HepG2 (cell line): ENCODE measurements around the gene UVSSA. TPM values are rescaled to one million over a fixed set of nuclear protein-coding genes. Genes with fewer than 3 reads are reported as not detected.
A peak's percentile ranks its signal among the peaks of the same experiment; 100 is the strongest.
"Not testable (repeated sequence)": the region's sequence is repeated elsewhere in the genome, so short reads cannot be mapped to it uniquely, and the experiment has no call there.

Source experiments
- ATAC-seq: fragments of 200-7000 bp; cut with Tn5 transposase; 3 replicates; pipeline ENCODE4 v1.9.1; 2020; ENCODE audit warnings: mild to moderate bottlenecking, moderate library complexity
- BruUV-seq: library from RNA; stranded (reverse); fragments of 400-500 nt; replicated peaks from 2 replicates; lab custom pipeline; 2021; lab: Mats Ljungman, UMichigan
- CTCF ChIA-PET: fragments of 300-600 bp; formaldehyde crosslinking; extraction: SDS; loops from one replicate; lab custom pipeline; 2021; ENCODE audit warnings: low total read pairs, inconsistent platforms, low intra/inter-chr PET ratio; lab: Yijun Ruan, JAX
- POLR2A ChIA-PET: fragments of 350-600 bp; sonication (Branson Sonifier 250); formaldehyde crosslinking; loops from one replicate; lab custom pipeline; 2020; ENCODE audit warnings: antibody characterized with exemption, inconsistent platforms; lab: Yijun Ruan, JAX
- DNase-seq: peaks from one replicate; pipeline ENCODE4 v3.0.0-alpha.2; 2015; ENCODE audit warnings: low spot score
- FAIRE-seq: peaks from 3 replicates; lab custom pipeline; 2011; peaks lifted over from hg19 to GRCh38; lab: Jason Lieb, UNC
- H2AFZ ChIP-seq: one replicate; pipeline ENCODE4 v1.6.1; 2011; ENCODE audit warnings: low read length, inconsistent platforms
- H3K27ac ChIP-seq: fragments of 300-600 bp; 3 replicates; pipeline ENCODE4 v1.8.0; 2011; ENCODE audit warnings: mixed run types, mild to moderate bottlenecking, mixed read lengths, low read length, inconsistent platforms; ENCODE audit not compliant: insufficient read depth; ENCODE audit errors: extremely low read length
- H3K27me3 ChIP-seq, 2 experiments: fragments of 200-600 bp in 1 of 2; 2 replicates in 1 of 2; 3 replicates in 1 of 2; pipeline versions ENCODE4 v1.6.0 to v1.8.0; 2011; ENCODE audit warnings: low read length in 2 of 2, mild to moderate bottlenecking in 2 of 2, moderate library complexity in 2 of 2, inconsistent platforms in 1 of 2; ENCODE audit not compliant: insufficient read depth in 2 of 2, control insufficient read depth in 1 of 2
- H3K36me3 ChIP-seq, 2 experiments: fragments of 200-600 bp in 1 of 2; replicated peaks in 1 of 2; 2 replicates in 1 of 2; 3 replicates in 1 of 2; pipeline versions ENCODE4 v1.5.1 to v1.8.0; 2011; ENCODE audit warnings: low read length in 2 of 2, inconsistent platforms in 1 of 2; ENCODE audit not compliant: insufficient read depth in 2 of 2, control insufficient read depth in 1 of 2
- H3K4me1 ChIP-seq: 2 replicates; pipeline ENCODE4 v1.5.1; 2012; ENCODE audit warnings: low read length, inconsistent platforms; ENCODE audit not compliant: insufficient read depth
- H3K4me2 ChIP-seq: 2 replicates; pipeline ENCODE4 v1.6.0; 2011; ENCODE audit warnings: low read depth, low read length, inconsistent platforms
- H3K4me3 ChIP-seq, 3 experiments: fragments of 200-600 bp in 1 of 3; sonication (generic), shearing (Covaris generic) in 1 of 3; replicated peaks in 1 of 3; 2 replicates each; pipeline ENCODE4 v1.5.1; 2011 to 2016; ENCODE audit warnings: low read length in 3 of 3, inconsistent platforms in 2 of 3, low read depth in 2 of 3, mild to moderate bottlenecking in 2 of 3, control low read depth in 1 of 3, mixed read lengths in 1 of 3; ENCODE audit not compliant: insufficient read depth in 1 of 3
- H3K79me2 ChIP-seq: one replicate; pipeline ENCODE4 v1.6.1; 2011; ENCODE audit warnings: low read length, inconsistent platforms; ENCODE audit not compliant: insufficient read depth
- H3K9ac ChIP-seq: 2 replicates; pipeline ENCODE4 v1.6.0; 2011; ENCODE audit warnings: mild to moderate bottlenecking, low read depth, low read length, inconsistent platforms; ENCODE audit not compliant: insufficient read depth
- H3K9me3 ChIP-seq: 2 replicates; pipeline ENCODE4 v1.5.1; 2012; ENCODE audit warnings: mild to moderate bottlenecking, low read length
- H4K20me1 ChIP-seq: 2 replicates; pipeline ENCODE4 v1.6.0; 2011; ENCODE audit warnings: inconsistent platforms, mild to moderate bottlenecking, low read length, moderate library complexity; ENCODE audit not compliant: insufficient read depth
- CEBPB ChIP-seq: IDR thresholded peaks from 2 replicates; pipeline ENCODE4 v1.6.1; 2011; ENCODE audit warnings: low read depth, low read length, improper control_type of control experiment, borderline replicate concordance
- CEBPG ChIP-seq: IDR thresholded peaks from 2 replicates; pipeline ENCODE4 v1.6.1; 2016
- MYNN ChIP-seq: sonication (generic); formaldehyde crosslinking; IDR thresholded peaks from 2 replicates; pipeline ENCODE4 v1.4.0; 2020; ENCODE audit warnings: mild to moderate bottlenecking, low read depth, missing genetic modification reagents
- NFYB ChIP-seq: sonication (generic); formaldehyde crosslinking; IDR thresholded peaks from 2 replicates; pipeline ENCODE4 v1.4.0; 2020; ENCODE audit warnings: missing genetic modification reagents
- TRIM24 ChIP-seq: sonication (generic); formaldehyde crosslinking; IDR thresholded peaks from 2 replicates; pipeline ENCODE4 v1.8.0; 2022; ENCODE audit warnings: mild to moderate bottlenecking, missing genetic modification reagents
- ZBTB3 ChIP-seq: sonication (generic); formaldehyde crosslinking; IDR thresholded peaks from 2 replicates; pipeline ENCODE4 v1.4.0; 2020; ENCODE audit warnings: low read depth, mild to moderate bottlenecking, moderate library complexity, missing genetic modification reagents, borderline replicate concordance
- ZBTB7A ChIP-seq: sonication (generic); formaldehyde crosslinking; IDR thresholded peaks from 2 replicates; pipeline ENCODE4 v1.8.0; 2022; ENCODE audit warnings: mild to moderate bottlenecking, missing genetic modification reagents
- ZMYM2 ChIP-seq: sonication (generic); formaldehyde crosslinking; IDR thresholded peaks from 2 replicates; pipeline ENCODE4 v1.8.0; 2022; ENCODE audit warnings: mild to moderate bottlenecking, missing genetic modification reagents
- ZNF180 ChIP-seq: sonication (generic); formaldehyde crosslinking; IDR thresholded peaks from 2 replicates; pipeline ENCODE4 v1.4.0; 2020; ENCODE audit warnings: low read depth, missing genetic modification reagents, borderline replicate concordance
- ZNF446 ChIP-seq: sonication (generic); formaldehyde crosslinking; IDR thresholded peaks from 2 replicates; pipeline ENCODE4 v1.5.0; 2020; ENCODE audit warnings: mild to moderate bottlenecking, missing genetic modification reagents
- ZSCAN21 ChIP-seq: sonication (generic); formaldehyde crosslinking; IDR thresholded peaks from 2 replicates; pipeline ENCODE4 v1.8.0; 2022; ENCODE audit warnings: mild to moderate bottlenecking, missing genetic modification reagents, moderate library complexity, borderline replicate concordance
- ZSCAN9 ChIP-seq: IDR thresholded peaks from 2 replicates; pipeline ENCODE4 v1.6.1; 2016; ENCODE audit warnings: borderline replicate concordance
- WGBS: methylation state at CpG from one replicate; pipeline ENCODE4 v1.1.6; 2017; ENCODE audit warnings: low lambda C conversion rate; 5-methylcytosine and 5-hydroxymethylcytosine counted together
- in situ Hi-C: cut with HindIII; loops from 2 replicates; pipeline ENCODE4 v1.10.0; 2017; ENCODE audit warnings: low pct_unique_long_range_greater_than_20kb; ENCODE audit not compliant: extremely low pct_ligation_motif_present
- intact Hi-C: fragments of 100-400 bp; cut with micrococcal nuclease; formaldehyde crosslinking; loops from one replicate; pipeline ENCODE4 v1.10.0; 2022; ENCODE audit not compliant: unreplicated experiment
- polyA plus RNA-seq, 8 experiments: library from polyadenylated mRNA; depleted of rRNA in 3 of 8; stranded (reverse) in 7 of 8; unstranded in 1 of 8; fragments of >200 nt; fragmentation: Illumina TruSeq in 4 of 8; extraction: Trizol in 4 of 8; gene quantifications; 2 replicates each; pipeline versions ENCODE4 v1.2.1 to v1.2.3, GENCODE V29; 2011 to 2016; ENCODE audit warnings: low read depth in 4 of 8, missing spikeins in 1 of 8, mixed read lengths in 1 of 8; ENCODE audit not compliant: insufficient read depth in 1 of 8
- total RNA-seq, 5 experiments: library from RNA; depleted of rRNA; stranded (reverse); fragments of >200 nt; fragmentation: Illumina TruSeq; extraction: Trizol; gene quantifications; 2 replicates each; pipeline ENCODE4 v1.2.3, GENCODE V29; 2016; ENCODE audit warnings: low read depth in 1 of 5
- TF ChIP-seq, protein P1 (sequence below): sonication (generic); formaldehyde crosslinking; IDR thresholded peaks from 2 replicates; pipeline ENCODE4 v1.8.0; 2022; ENCODE audit warnings: mild to moderate bottlenecking, missing genetic modification reagents; ENCODE audit not compliant: insufficient replicate concordance
- TF ChIP-seq, protein P2 (sequence below), 2 experiments: fragments of 450-650 bp in 1 of 2; sonication (generic) in 1 of 2; formaldehyde crosslinking; IDR thresholded peaks; 2 replicates each; pipeline versions ENCODE4 v1.5.0 to v1.8.0; 2020 to 2022; ENCODE audit warnings: mild to moderate bottlenecking in 1 of 2, missing genetic modification reagents in 1 of 2
- TF ChIP-seq, protein P3 (sequence below): sonication (generic); formaldehyde crosslinking; IDR thresholded peaks from 2 replicates; pipeline ENCODE4 v1.4.0; 2020; ENCODE audit warnings: missing genetic modification reagents

UVSSA gene
- total and polyA plus RNA-seq, 2 of the 13 experiments (the other 11 are each of a cell fraction or from before 2014, with no cell fraction given): 4.6 to 8.4 TPM

DNA sequence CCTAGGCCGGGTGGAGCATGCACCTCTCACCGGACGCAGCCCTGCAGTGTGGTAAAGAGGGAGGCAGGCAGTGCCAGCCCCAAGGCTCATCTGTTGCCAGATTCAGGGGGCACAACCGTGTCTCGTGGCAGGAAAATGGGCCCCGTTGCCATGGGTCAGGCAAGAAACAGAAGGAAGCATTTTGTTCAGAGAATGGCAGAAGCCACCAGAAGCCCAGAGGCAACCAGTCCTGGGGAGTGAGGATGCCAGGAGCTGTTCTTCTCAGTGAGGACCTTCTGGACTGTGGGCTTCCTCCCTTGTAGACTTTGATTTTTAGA, 12.5 kb upstream of the UVSSA start (continued):
- TF ChIP-seq, protein P1, sequence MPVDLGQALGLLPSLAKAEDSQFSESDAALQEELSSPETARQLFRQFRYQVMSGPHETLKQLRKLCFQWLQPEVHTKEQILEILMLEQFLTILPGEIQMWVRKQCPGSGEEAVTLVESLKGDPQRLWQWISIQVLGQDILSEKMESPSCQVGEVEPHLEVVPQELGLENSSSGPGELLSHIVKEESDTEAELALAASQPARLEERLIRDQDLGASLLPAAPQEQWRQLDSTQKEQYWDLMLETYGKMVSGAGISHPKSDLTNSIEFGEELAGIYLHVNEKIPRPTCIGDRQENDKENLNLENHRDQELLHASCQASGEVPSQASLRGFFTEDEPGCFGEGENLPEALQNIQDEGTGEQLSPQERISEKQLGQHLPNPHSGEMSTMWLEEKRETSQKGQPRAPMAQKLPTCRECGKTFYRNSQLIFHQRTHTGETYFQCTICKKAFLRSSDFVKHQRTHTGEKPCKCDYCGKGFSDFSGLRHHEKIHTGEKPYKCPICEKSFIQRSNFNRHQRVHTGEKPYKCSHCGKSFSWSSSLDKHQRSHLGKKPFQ (CRISPR knock-in tag): no peak
- TF ChIP-seq ZNF180 (CRISPR knock-in tag): no peak
- TF ChIP-seq ZBTB7A (CRISPR knock-in tag): no peak
- TF ChIP-seq NFYB: no peak
- no peak for TF ChIP-seq MYNN
- TF ChIP-seq, all 625 proteins: peak for 0

DNA sequence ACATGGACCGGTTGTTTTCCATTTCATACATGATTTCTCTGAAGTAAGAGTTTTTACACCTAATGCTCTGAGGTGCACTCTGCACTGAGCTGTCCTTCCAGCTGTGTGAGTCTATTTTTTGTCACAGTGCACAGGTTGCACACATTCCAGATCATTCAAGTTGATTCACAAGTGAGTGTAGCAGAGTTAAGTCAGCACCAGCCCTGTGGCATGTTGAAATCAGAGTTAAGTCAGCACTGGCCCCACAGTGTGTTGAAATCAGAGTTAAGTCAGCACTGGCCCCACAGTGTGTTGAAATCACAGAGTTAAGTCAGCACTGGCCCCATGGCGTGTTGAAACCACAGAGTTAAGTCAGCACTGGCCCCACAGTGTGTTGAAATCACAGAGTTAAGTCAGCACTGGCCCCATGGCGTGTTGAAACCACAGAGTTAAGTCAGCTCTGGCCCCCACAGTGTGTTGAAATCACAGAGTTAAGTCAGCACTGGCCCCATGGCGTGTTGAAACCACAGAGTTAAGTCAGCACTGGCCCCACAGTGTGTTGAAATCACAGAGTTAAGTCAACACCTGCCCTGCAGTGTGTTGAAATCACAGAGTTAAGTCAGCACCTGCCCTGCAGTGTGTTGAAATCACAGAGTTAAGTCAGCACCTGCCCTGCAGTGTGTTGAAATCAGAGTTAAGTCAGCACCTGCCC, 11.7 kb upstream of the UVSSA start:
- H3K27ac ChIP-seq, FAIRE-seq, CTCF ChIA-PET: not testable (repeated sequence)

More for the DNA sequence above, 11.7 kb upstream of the UVSSA start:
- ATAC-seq, in situ Hi-C loops, intact Hi-C loops: not testable (repeated sequence)
- peaks cover 27 to 78% of the 10 kb centered on the region in 2 experiments for H3K36me3 ChIP-seq
- TF ChIP-seq ZMYM2: peak; percentile 67; the same call in 1 of the 2 replicates
- TF ChIP-seq TRIM24 (CRISPR knock-in tag): 0 out of 2 replicates have a peak, but pooled peaks have one; percentile 23
- TF ChIP-seq ZBTB3 (CRISPR knock-in tag): peak; percentile 89; the same call in 1 of the 2 replicates
- TF ChIP-seq ZSCAN9 (CRISPR knock-in tag): peak; percentile 69; the same call in 1 of the 2 replicates
- peak; percentile 13; the same call in 1 of the 2 replicates for TF ChIP-seq CEBPB
- TF ChIP-seq CEBPG: peak; percentile 30; the same call in 1 of the 2 replicates
- TF ChIP-seq, protein P2, sequence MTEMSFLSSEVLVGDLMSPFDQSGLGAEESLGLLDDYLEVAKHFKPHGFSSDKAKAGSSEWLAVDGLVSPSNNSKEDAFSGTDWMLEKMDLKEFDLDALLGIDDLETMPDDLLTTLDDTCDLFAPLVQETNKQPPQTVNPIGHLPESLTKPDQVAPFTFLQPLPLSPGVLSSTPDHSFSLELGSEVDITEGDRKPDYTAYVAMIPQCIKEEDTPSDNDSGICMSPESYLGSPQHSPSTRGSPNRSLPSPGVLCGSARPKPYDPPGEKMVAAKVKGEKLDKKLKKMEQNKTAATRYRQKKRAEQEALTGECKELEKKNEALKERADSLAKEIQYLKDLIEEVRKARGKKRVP (CRISPR knock-in tag; IDR thresholded peaks at IDR 0.05): peak in 1 of 2 experiments; percentile 42; a peak in 2 of 4 replicates
- peak; percentile 100 for TF ChIP-seq ZSCAN21
- TF ChIP-seq, protein P3, sequence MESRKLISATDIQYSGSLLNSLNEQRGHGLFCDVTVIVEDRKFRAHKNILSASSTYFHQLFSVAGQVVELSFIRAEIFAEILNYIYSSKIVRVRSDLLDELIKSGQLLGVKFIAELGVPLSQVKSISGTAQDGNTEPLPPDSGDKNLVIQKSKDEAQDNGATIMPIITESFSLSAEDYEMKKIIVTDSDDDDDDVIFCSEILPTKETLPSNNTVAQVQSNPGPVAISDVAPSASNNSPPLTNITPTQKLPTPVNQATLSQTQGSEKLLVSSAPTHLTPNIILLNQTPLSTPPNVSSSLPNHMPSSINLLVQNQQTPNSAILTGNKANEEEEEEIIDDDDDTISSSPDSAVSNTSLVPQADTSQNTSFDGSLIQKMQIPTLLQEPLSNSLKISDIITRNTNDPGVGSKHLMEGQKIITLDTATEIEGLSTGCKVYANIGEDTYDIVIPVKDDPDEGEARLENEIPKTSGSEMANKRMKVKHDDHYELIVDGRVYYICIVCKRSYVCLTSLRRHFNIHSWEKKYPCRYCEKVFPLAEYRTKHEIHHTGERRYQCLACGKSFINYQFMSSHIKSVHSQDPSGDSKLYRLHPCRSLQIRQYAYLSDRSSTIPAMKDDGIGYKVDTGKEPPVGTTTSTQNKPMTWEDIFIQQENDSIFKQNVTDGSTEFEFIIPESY: peak; percentile 6; the same call in 1 of the 2 replicates
- TF ChIP-seq ZNF446 (CRISPR knock-in tag): peak; percentile 100
- TF ChIP-seq, all 625 proteins: peak for 10; not testable (repeated sequence) for 615
- H3K9me3 ChIP-seq, POLR2A ChIA-PET, H3K4me3 ChIP-seq, H2AFZ ChIP-seq, H3K9ac ChIP-seq, H3K4me1 ChIP-seq, H3K79me2 ChIP-seq, BruUV-seq, DNase-seq, H3K4me2 ChIP-seq, H4K20me1 ChIP-seq, H3K27me3 ChIP-seq: not testable (repeated sequence)
- WGBS: 88% methylated on average over 3 of the region's 4 CpGs
